GM23248 (cell line): ENCODE measurements around the gene NCOA5.

Experiments used
- EZH2 ChIP-seq: fragments of 200-600 bp; sonication (generic); IDR thresholded peaks from 2 replicates; pipeline ENCODE4 v1.6.1; 2018; ENCODE audit warnings: antibody characterized with exemption, mild to moderate bottlenecking; ENCODE audit not compliant: insufficient read depth, poor library complexity, severe bottlenecking
- EZH2phosphoT487 ChIP-seq: fragments of 200-600 bp; sonication (generic); IDR thresholded peaks from 2 replicates; pipeline ENCODE4 v1.6.1; 2018; ENCODE audit warnings: antibody characterized with exemption, moderate library complexity, mild to moderate bottlenecking, low read depth; ENCODE audit not compliant: insufficient read depth

GRCh38 chr20:46054606-46055005 is 35.2 kb downstream of the NCOA5 start:
- TF ChIP-seq EZH2 (no peak), EZH2phosphoT487 (no peak)
